Measurements from ENCODE around the gene UTP14A.

Gene UTP14A

DNA sequence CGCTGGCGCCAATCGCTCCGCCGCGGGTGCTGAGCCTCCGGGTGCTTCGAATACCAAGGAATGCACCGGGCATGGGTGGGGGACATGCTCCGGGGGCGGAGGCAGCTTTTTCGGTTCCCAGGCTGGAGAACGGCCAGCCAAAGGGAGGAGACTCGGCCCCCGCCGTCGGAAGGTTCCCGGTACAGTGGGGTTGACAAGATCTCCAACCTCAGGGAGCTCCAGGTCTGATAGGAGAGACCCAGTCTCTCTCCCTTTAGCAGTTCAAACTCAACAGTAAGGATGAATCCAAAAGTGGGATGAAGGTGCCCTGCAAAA, 47.3 kb downstream of the UTP14A start:
- DNase-seq: no peak

DNA sequence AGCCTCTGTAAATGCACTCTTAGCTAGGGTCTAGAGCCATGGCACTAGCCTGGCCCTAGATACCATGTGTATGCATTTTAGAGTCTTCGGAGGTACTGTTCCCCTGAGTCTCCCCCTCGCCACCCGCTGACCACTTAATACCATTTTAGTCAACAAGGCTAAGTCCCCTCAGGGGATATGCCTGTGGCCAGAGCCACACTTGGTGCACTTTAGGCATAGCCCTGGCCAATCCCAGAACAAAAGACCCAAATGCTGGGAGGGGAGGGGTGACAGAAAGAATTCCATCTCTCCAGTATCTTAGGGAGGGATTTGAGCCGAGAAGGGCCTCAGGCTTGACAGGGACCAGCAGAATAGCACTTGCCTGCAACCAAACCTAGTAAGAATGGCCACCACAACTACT, 47.9 kb downstream of the UTP14A start:
- no peak for DNase-seq

DNA sequence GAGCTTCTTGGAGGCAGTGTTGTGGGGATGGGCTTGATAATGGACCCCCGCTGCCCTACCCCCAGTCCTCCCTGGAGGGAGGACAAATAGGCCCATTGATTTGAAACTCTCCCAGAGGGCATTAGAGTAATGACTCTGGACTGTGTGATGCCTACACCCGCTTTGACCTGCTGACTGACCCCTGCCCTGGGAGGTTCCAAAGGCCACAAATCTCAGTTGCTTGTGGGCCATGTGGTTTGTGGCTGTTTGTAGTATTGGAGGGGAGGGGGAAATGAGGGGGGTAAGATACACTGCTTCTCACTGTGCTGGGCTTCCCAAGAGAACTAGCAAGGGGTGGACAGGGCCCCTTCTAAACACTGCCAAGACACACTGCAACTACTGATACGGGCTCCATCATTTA, 48.8 kb downstream of the UTP14A start:
- DNase-seq: no peak

DNA sequence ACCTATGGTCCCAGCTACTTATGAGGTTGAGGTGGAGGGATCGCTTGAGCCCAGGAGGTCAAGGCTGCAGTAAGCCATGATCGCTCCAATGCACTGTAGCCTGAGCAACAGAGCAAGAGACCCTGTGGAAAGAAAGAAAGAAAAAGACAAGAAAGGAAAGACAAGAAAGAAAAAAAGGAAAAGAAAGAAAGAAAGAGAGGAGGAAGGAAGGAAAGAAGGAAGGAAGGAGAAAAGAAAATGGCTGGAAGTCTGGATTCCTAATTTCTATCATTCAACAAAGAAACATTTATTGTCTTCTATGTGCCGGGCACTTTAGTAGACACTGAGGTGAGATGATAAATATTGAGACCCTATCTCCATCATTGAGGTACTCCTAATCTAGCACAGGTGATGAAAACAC, 49.7 kb downstream of the UTP14A start:
- no peak for DNase-seq

DNA sequence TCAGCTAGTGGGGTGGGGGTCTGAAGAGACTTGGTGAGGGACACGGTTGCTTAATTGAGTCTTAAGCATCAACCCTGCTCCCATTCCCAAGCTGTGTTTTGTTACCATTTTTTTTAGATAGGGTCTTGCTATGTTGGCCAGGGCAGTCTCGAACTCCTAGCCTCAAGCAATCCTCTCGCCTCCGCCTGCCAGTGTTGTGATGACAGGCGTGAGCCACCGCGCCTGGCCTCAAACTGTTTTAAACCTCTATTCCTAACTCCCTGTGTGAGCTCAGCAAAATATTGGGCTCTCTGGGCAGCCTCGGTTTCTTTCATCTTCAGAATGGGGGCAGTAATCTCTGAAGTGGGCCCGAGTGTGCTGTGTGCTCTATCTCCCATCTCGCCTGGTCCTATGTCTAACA, 50.2 kb downstream of the UTP14A start:
- DNase-seq: no peak

DNA sequence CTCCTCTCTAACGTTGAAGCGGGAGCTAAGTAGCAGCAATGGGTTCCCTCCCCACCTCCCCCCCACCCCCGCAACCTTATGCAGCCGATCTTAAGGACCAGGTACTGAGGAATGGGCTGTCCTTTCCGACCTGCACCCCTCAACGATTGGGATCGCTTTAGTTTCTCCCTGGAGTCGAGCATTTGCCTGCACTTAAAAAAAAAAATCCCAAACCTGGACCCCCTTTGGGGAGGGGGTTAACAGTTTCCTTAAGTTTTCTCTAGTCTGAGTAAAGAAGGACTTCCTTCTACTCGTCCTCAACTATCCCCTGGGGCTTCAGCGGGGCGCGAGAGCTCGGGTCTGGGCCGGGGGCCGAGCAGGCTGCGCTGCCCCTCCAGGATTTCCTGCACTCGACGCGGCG, 50.8 kb downstream of the UTP14A start:
- DNase-seq: no peak

DNA sequence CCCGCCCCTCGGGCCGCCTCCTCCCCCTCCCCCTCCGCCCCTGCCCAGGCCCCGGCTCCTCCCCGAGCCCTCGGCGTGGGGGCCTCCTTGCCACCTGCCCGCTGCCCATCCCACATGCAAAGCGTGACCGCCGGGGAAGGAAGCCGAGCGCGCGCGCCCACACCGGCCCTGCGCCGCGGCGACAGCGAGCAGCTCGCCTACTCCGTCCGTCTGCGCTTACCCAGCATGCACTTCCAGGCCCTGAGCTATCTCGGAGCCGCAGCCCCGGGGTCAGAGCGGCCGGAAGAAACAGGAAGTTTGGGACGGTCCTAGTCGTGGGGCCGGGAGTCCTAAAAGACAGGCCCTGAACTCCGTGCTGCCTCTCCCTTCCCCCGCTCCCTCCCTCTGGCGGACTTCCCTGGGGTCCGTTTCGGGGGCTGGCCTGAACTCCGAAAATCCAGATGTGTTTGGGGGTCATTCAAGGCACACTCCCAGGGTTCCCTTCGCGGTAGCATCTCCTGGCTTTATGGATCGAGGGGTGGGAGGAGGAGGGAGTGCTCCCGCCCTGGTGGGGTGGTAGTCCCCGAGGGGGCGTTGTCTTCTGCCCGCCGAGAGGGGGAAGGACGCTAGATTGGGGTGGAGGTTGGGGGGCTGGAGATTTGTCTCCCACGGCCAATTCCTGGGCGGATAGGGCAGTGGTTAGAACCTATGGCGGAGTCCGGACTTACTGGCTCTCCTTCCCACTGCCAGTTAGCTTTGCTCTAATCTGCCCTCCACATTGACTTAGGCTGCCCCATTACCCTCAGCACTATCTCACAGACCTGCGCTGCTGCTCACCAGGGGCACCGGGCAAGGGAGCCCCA, 51.5 kb downstream of the UTP14A start:
- DNase-seq: peak; percentile 25

DNA sequence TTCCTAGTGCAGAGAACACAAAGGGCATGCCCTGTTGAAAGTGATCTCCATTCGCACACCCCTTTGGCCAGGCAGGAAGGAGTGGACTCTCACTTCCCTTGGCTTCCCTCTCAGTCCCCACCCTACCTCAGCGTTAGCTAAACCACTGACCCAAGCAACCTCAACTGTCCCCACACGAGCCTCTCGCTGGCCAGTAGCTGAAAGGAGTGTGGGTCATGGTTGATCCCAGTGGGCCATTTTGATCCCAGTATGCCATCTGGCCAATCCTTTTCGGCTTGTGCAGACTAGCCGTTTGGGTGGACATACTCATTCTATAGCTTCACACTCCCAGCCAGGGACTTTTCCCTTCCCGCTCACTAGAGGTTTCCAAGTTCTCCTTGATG, 52.1 kb downstream of the UTP14A start:
- DNase-seq: no peak

DNA sequence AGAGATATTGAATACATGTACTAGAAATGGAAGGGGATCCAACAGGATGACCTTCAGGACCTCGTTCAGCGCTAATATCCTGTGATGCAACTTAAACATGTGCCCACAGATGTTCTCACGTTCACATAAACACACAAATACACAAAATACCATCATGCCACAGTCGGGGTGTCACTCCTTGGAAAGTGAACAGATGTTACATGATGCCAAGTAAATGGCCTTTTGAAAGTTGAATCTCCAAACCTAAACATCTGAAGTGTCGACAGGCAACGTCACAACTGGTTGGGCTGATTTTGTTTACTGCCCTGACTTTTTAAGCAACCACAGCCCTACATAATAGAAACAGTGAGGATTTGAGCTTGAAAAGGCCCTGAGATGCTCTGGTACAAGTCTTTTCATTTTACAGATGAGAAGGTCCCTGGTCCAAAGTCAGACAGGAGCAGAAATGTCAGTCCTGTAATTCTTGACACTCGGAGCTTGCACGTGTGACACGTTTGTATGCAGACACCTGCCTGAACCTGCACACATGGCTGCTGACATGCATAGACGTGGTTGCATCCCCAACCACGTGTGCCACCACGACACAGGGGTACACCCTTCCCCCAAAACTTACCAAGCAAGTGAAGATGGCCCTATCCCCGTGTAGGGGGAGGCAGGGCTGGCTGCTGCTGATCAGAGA, 53.0 kb downstream of the UTP14A start:
- DNase-seq: no peak

DNA sequence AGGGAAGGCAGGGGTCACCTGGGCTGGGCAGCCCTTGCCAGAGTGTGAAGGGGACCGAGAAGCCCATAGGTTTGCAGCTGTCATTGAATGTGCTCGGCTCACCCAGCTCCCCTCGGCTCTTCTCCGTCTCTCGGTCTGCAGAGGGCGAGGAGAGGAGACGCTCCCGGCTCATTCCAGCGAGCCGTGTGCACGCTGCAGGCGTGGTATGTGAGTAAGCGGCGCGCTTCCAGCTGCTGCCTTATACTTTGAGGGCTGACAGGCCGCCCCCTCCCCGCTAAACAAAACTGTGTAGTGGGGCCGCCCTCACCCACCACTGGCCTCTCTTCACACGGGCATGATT, 53.5 kb downstream of the UTP14A start:
- no peak for DNase-seq

DNA sequence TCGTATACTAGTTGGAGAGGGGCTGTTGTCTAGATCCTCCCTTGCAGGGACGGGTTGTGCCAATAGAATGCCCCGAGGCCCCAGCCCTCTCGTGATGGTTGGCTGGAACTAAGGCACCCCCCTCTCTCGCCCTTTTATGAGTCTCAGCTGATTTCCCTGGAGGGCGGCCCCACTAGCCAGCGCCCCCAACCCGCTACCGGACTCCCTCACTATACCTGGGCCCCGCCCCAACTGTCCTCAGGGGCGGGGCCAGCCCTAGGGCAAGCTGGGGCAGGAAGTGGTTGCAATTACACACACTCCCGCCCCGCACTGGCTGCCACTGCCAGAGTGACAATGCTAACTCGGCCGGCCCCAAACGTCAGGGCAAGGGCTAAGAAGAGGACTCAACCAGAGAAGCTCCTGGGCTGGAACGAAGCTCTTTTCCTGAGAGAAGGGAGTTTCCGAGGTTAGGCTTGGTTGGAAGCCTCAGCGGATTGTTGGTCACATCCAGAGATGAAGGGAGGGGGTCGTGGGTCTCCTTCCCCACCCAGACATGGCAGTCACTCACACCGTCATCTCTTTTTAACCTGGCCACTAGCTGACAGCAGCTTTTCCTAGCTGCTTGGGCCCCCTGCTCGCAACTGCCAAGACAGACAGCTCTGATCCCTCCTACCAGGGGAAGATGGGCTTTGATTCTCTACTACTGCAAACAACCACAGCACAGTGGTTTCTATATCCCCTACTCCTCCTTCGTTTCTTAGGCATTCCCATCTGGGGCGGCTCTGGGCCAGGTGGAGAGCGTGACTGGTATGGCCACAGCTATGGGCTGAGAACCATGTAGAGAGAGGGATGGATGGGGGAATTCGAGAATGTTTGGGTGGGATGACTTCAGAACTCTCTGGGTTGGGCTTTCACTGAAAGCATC, 55.5 kb downstream of the UTP14A start:
- DNase-seq: peak; percentile 14

DNA sequence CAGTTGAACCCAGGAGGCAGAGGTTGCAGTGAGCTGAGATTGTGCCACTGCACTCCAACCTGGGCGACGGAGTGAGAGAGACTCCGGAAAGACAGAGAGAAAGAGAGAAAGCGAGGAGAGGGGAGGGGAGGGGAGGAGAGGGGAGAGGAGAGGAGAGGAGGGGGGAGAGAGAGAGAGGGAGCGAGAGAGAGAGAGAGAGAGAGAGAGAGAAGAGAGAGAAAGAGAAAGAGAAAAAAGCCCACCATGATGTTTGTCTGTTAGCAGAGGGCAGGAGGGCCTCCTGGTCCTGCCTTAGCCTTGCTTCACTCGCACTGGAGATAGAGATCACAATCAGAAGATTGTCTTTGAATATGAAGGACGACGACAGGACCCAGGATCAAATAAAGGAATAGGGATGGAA, 57.8 kb downstream of the UTP14A start:
- DNase-seq: no peak

DNA sequence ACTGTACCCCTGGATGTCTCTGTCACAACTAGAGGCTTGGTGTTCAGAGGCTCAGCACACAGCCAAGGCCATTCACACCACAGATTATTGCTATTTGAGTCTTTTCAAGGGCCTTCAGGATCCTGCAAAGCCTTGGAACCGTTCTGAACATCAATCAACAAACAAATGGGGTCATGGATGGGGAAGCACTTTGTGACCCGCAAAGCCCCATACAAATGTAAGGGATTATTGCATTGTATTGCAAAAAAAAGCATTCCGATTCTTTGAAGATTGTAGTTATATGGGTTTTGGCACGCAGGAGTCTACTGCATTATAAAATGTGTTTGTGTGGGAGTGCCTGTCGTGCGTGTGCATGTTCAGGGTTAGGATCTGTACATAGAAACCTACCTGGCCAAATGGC, 59.2 kb downstream of the UTP14A start:
- no peak for DNase-seq

DNA sequence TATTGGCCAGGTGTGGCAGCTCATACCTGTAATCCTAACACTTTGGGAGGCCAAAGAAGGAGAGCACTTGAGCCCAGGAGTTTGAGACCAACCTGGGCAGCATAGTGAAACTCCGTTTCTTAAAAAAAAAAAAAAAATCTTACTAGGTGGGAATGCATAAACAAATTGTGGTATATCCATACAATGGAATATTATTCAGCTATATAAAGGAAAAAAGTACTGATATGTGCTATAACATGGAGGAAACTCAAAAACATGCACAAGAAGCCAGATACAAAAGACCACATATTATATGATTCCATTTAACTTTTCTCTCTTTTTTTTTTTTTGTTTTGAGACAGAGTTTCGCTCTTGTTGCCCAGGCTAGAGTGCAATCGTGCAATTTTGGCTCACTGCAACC, 63.0 kb downstream of the UTP14A start:
- DNase-seq: no peak

DNA sequence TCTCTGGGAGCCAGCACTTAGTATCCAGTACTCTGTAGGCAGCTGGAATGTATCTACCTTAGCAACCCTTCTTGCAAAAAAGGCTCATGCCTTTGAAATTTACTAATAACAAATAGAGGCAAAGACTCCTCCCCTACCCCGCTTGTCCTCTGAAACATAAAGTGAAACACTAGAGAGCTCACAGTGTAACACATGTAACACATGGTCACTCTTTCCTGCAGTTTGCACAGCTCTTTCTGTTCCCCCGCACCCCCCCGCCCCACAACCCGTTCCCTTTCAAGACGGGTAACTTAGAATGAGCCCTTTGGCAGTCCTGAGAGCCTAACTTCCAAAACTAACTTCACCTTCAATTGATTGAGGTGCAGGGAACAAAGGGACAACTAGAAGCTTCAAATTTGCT, 70.5 kb downstream of the UTP14A start:
- no peak for DNase-seq

All from NCI-H1092 treated with DMSO at 0.1 percent for 48 hours (cell line).